Smooth muscle cell (in vitro differentiated cells): Measurements from ENCODE around the gene ARHGEF4. TPM values are rescaled to one million over a fixed set of nuclear protein-coding genes. Genes with fewer than 3 reads are reported as not detected.

ENCODE experiments used
- DNase-seq: peaks from one replicate; lab custom pipeline; 2025; ENCODE audit not compliant: unreplicated experiment; lab: John Stamatoyannopoulos, UW
- H2AFZ ChIP-seq: fragments of 200-600 bp; sonication (generic); 2 replicates; pipeline ENCODE4 v1.6.0; 2016; ENCODE audit warnings: antibody characterized with exemption, low read depth, mild to moderate bottlenecking
- H3F3A ChIP-seq: fragments of 200-600 bp; sonication (generic); 2 replicates; pipeline ENCODE4 v1.6.0; 2017; ENCODE audit warnings: antibody characterized with exemption, low read depth
- H3K27ac ChIP-seq: fragments of 200-600 bp; sonication (generic); 2 replicates; pipeline ENCODE4 v1.5.1; 2016; ENCODE audit warnings: low read depth, mild to moderate bottlenecking
- H3K27me3 ChIP-seq: fragments of 200-600 bp; sonication (generic); 2 replicates; pipeline ENCODE4 v1.6.1; 2016; ENCODE audit warnings: low read depth, mild to moderate bottlenecking
- H3K36me3 ChIP-seq: fragments of 200-600 bp; sonication (generic); 2 replicates; pipeline ENCODE4 v1.5.1; 2016; ENCODE audit warnings: low read depth
- H3K4me1 ChIP-seq: fragments of 200-600 bp; sonication (generic); 2 replicates; pipeline ENCODE4 v1.5.1; 2016; ENCODE audit warnings: low read depth
- H3K4me2 ChIP-seq: fragments of 200-600 bp; sonication (generic); 2 replicates; pipeline ENCODE4 v1.6.0; 2016; ENCODE audit warnings: mild to moderate bottlenecking
- H3K4me3 ChIP-seq: fragments of 200-600 bp; sonication (generic); 2 replicates; pipeline ENCODE4 v1.5.1; 2016; ENCODE audit warnings: mild to moderate bottlenecking
- H3K79me2 ChIP-seq: fragments of 200-600 bp; sonication (generic); 2 replicates; pipeline ENCODE4 v1.6.0; 2016; ENCODE audit warnings: low read depth, mild to moderate bottlenecking
- H3K9ac ChIP-seq: fragments of 200-600 bp; sonication (generic); 2 replicates; pipeline ENCODE4 v1.6.0; 2016; ENCODE audit warnings: low read depth
- H3K9me3 ChIP-seq: fragments of 200-600 bp; sonication (generic); replicated peaks from 2 replicates; pipeline ENCODE4 v1.5.1; 2016; ENCODE audit warnings: low read depth
- H4K20me1 ChIP-seq: fragments of 200-600 bp; sonication (generic); 2 replicates; pipeline ENCODE4 v1.6.0; 2016; ENCODE audit warnings: low read depth
- WGBS: methylation state at CpG from one replicate; pipeline ENCODE4 v1.1.7; 2016; ENCODE audit warnings: low lambda C conversion rate; 5-methylcytosine and 5-hydroxymethylcytosine counted together
- polyA plus RNA-seq: library from polyadenylated mRNA; unstranded; fragments of >200 nt; fragmentation: Nextera tagmentation; extraction: Ambion mirVana; gene quantifications from 2 replicates; pipeline ENCODE4 v1.2.1, GENCODE V29; 2016
- total RNA-seq: library from RNA; depleted of rRNA; stranded (reverse); fragments of >200 nt; gene quantifications from 2 replicates; pipeline ENCODE4 v1.2.3, GENCODE V29; 2014
- TF ChIP-seq, protein P1 (sequence below): fragments of 200-600 bp; sonication (generic); IDR thresholded peaks from 2 replicates; pipeline ENCODE4 v1.5.1; 2017; ENCODE audit warnings: borderline replicate concordance, mild to moderate bottlenecking, antibody characterized with exemption; ENCODE audit not compliant: insufficient read depth, poor library complexity, severe bottlenecking

Gene ARHGEF4
- total RNA-seq (11.4 and 16.0 TPM in 2 replicates), polyA plus RNA-seq (13.0 and 14.9 TPM in 2 replicates)

- peak within 1 kb of the TSS; percentile 83 for H3K4me2 ChIP-seq
- WGBS, result 11% methylated on average over 31 of the region's 70 CpGs
- no peaks in the 10 kb centered on the region for H3F3A ChIP-seq
- no peak within 1 kb of the TSS for H3K27ac ChIP-seq
- H3K4me1 ChIP-seq, result peaks cover 7% of the 10 kb centered on the region
- H4K20me1 ChIP-seq, result no peaks in the 10 kb centered on the region
- H3K36me3 ChIP-seq, result no peaks in the 10 kb centered on the region
- peaks cover 48% of the 10 kb centered on the region for H3K27me3 ChIP-seq
- no peaks in the 10 kb centered on the region for H3K9me3 ChIP-seq
- no peaks in the 10 kb centered on the region for H3K79me2 ChIP-seq
- H3K4me3 ChIP-seq, result peak within 1 kb of the TSS; percentile 46
- H3K9ac ChIP-seq, result no peak within 1 kb of the TSS
- TF ChIP-seq, protein P1, sequence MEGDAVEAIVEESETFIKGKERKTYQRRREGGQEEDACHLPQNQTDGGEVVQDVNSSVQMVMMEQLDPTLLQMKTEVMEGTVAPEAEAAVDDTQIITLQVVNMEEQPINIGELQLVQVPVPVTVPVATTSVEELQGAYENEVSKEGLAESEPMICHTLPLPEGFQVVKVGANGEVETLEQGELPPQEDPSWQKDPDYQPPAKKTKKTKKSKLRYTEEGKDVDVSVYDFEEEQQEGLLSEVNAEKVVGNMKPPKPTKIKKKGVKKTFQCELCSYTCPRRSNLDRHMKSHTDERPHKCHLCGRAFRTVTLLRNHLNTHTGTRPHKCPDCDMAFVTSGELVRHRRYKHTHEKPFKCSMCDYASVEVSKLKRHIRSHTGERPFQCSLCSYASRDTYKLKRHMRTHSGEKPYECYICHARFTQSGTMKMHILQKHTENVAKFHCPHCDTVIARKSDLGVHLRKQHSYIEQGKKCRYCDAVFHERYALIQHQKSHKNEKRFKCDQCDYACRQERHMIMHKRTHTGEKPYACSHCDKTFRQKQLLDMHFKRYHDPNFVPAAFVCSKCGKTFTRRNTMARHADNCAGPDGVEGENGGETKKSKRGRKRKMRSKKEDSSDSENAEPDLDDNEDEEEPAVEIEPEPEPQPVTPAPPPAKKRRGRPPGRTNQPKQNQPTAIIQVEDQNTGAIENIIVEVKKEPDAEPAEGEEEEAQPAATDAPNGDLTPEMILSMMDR, result no peak
- no peak for DNase-seq
- peak within 1 kb of the TSS; percentile 43 for H2AFZ ChIP-seq
Observed at GRCh38 chr2:130836501-130837174, at the start of gene ARHGEF4. ARHGEF4 (plus strand) TSS chr2:130836914; CDS start chr2:130836954, 40 bp downstream.

- Histone ChIP-seq H3K36me3 (no peaks in the 10 kb centered on the region), H4K20me1 (no peaks in the 10 kb centered on the region), H3K4me2 (no peak overlapping the region), H3F3A (no peaks in the 10 kb centered on the region), H3K4me1 (no peaks in the 10 kb centered on the region), H3K27me3 (no peaks in the 10 kb centered on the region), H3K9ac (no peak overlapping the region), H3K27ac (no peak overlapping the region), H3K79me2 (no peaks in the 10 kb centered on the region), H3K9me3 (no peaks in the 10 kb centered on the region), H3K4me3 (no peak overlapping the region), H2AFZ (no peak overlapping the region)
- 90% methylated on average over 17 of the region's 17 CpGs for WGBS
- DNase-seq, result no peak
- TF ChIP-seq, protein P1, result no peak
Observed at GRCh38 chr2:130787841-130788240, 48.9 kb upstream of the ARHGEF4 start.

- TF ChIP-seq, protein P1, result no peak
- H3K27ac ChIP-seq, result no peak overlapping the region
- H3K27me3 ChIP-seq, result no peaks in the 10 kb centered on the region
- no peak overlapping the region for H3K4me3 ChIP-seq
- no peaks in the 10 kb centered on the region for H3K79me2 ChIP-seq
- no peak overlapping the region for H3K9ac ChIP-seq
- no peak overlapping the region for H3K4me2 ChIP-seq
- 55% methylated on average over 2 of the region's 2 CpGs for WGBS
- H3K36me3 ChIP-seq, result no peaks in the 10 kb centered on the region
- H3F3A ChIP-seq, result no peaks in the 10 kb centered on the region
- H4K20me1 ChIP-seq, result no peaks in the 10 kb centered on the region
- no peaks in the 10 kb centered on the region for H3K4me1 ChIP-seq
- no peak overlapping the region for H2AFZ ChIP-seq
- H3K9me3 ChIP-seq, result no peaks in the 10 kb centered on the region
- no peak for DNase-seq
Observed at GRCh38 chr2:130790312-130790711, 46.4 kb upstream of the ARHGEF4 start.
